Caco-2 (cell line): Measurements from ENCODE around the gene ST6GALNAC3. TPM values are rescaled to one million over a fixed set of nuclear protein-coding genes. Genes with fewer than 3 reads are reported as not detected.

ENCODE experiments used
- BruUV-seq: library from RNA; stranded (reverse); fragments of 400-500 nt; replicated peaks from 2 replicates; lab custom pipeline; 2021; lab: Mats Ljungman, UMichigan
- CTCF ChIA-PET: fragments of 300-600 bp; sonication (Branson Sonifier 250); formaldehyde crosslinking; loops from one replicate; lab custom pipeline; 2022; ENCODE audit warnings: antibody characterized with exemption; lab: Charles Lee
- POLR2A ChIA-PET: fragments of 300-600 bp; sonication (Branson Sonifier 250); formaldehyde crosslinking; loops from one replicate; lab custom pipeline; 2022; ENCODE audit warnings: antibody characterized with exemption; lab: Charles Lee
- DNase-seq, 2 experiments: peaks; one replicate each; pipeline versions ENCODE4 v3.0.0 to v3.0.0-alpha.2; 2020 to 2022
- H3K27me3 ChIP-seq: replicated peaks from 2 replicates; pipeline ENCODE4 v1.6.0; 2011; ENCODE audit warnings: low read length; ENCODE audit not compliant: control insufficient read depth, insufficient read depth
- H3K36me3 ChIP-seq: 2 replicates; pipeline ENCODE4 v1.5.1; 2011; ENCODE audit warnings: low read length; ENCODE audit not compliant: control insufficient read depth, insufficient read depth
- H3K4me1 ChIP-seq: fragments of 250-450 bp; sonication (Bioruptor Pico); 2 replicates; pipeline ENCODE4 v1.5.1; 2020; ENCODE audit warnings: mild to moderate bottlenecking
- H3K4me3 ChIP-seq: 2 replicates; pipeline ENCODE4 v1.5.1; 2011; ENCODE audit warnings: low read depth, mild to moderate bottlenecking, control low read depth, low read length
- H3K9me3 ChIP-seq: fragments of 250-450 bp; sonication (Bioruptor Pico); 2 replicates; pipeline ENCODE4 v1.5.1; 2020; ENCODE audit warnings: mild to moderate bottlenecking, moderate library complexity
- H3K27ac Mint-ChIP-seq: one replicate; pipeline ENCODE4 v1.8.0; 2022; ENCODE audit warnings: mixed read lengths; ENCODE audit not compliant: unreplicated experiment
- H3K27me3 Mint-ChIP-seq: one replicate; pipeline ENCODE4 v1.8.0; 2022; ENCODE audit warnings: mixed read lengths; ENCODE audit not compliant: insufficient read depth, unreplicated experiment
- H3K36me3 Mint-ChIP-seq: one replicate; pipeline ENCODE4 v1.8.0; 2022; ENCODE audit warnings: mild to moderate bottlenecking, mixed read lengths; ENCODE audit not compliant: insufficient read depth, unreplicated experiment
- H3K4me1 Mint-ChIP-seq: one replicate; pipeline ENCODE4 v1.8.0; 2022; ENCODE audit warnings: low read depth, mixed read lengths; ENCODE audit not compliant: unreplicated experiment
- H3K4me3 Mint-ChIP-seq: one replicate; pipeline ENCODE4 v1.8.0; 2022; ENCODE audit warnings: mild to moderate bottlenecking, moderate library complexity, mixed read lengths; ENCODE audit not compliant: unreplicated experiment
- H3K9me3 Mint-ChIP-seq: one replicate; pipeline ENCODE4 v1.8.0; 2022; ENCODE audit warnings: mixed read lengths; ENCODE audit not compliant: unreplicated experiment
- CTCF ChIP-seq, 2 experiments: fragments of 200-600 bp in 1 of 2; IDR thresholded peaks; 1 replicate in 1 of 2; 2 replicates in 1 of 2; pipeline versions ENCODE4 v1.5.1 to v1.8.0; 2011 to 2022; ENCODE audit warnings: antibody characterized with exemption in 1 of 2, control low read depth in 1 of 2, inconsistent platforms in 1 of 2, low read depth in 1 of 2, low read length in 1 of 2, mild to moderate bottlenecking in 1 of 2, moderate library complexity in 1 of 2; ENCODE audit not compliant: insufficient read depth in 1 of 2, severe bottlenecking in 1 of 2, unreplicated experiment in 1 of 2
- intact Hi-C: fragments of 100-400 bp; cut with micrococcal nuclease; formaldehyde crosslinking; loops from one replicate; pipeline ENCODE4 v1.10.0; 2022; ENCODE audit not compliant: unreplicated experiment
- total RNA-seq: library from RNA; stranded (reverse); gene quantifications from 2 replicates; pipeline ENCODE4 v1.2.3, GENCODE V29; 2022

ST6GALNAC3 gene
- total RNA-seq, 1 experiment from 2014 or later = 16.0 TPM

DNA sequence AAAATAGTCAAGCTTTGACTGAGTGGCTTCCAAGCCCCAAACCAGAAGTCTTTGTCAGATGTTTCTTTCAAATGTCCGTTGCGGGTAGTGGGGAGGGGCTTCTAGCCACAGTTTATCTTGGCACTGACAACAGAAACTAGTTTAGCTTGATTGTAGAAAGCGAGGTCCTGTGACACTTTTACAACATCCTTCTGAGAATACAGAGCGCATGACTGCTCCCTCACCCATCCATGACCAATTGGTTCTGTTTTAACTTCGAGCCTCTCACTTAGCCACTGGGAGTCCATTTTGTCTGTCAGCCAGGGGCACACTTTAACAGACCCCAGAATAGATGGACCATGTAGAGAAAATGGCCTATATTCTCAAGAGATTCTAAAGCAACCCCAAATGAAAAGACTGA is 593.5 kb downstream of the ST6GALNAC3 start:
- no TSS peak for BruUV-seq
- TF ChIP-seq CTCF (IDR thresholded peaks at IDR 0.05; ENCODE audit: insufficient read depth in 1 of 2, low read depth in 1 of 2, low read length in 1 of 2, severe bottlenecking in 1 of 2, unreplicated experiment in 1 of 2) = no peak
- Mint-ChIP-seq H3K4me1 (no peaks in the 10 kb centered on the region), H3K27me3 (no peaks in the 10 kb centered on the region), H3K4me3 (no peak overlapping the region), H3K9me3 (no peaks in the 10 kb centered on the region), H3K36me3 (no peaks in the 10 kb centered on the region), H3K27ac (no peak overlapping the region)
- no peak overlapping the region for H3K4me3 ChIP-seq
- no peak for DNase-seq
- POLR2A ChIA-PET = no interaction called here
- H3K27me3 ChIP-seq = no peaks in the 10 kb centered on the region
- no peaks in the 10 kb centered on the region for H3K9me3 ChIP-seq
- no peaks in the 10 kb centered on the region for H3K4me1 ChIP-seq
- no peaks in the 10 kb centered on the region for H3K36me3 ChIP-seq
- intact Hi-C loops = no loop called here
- CTCF ChIA-PET = no interaction called here

DNA sequence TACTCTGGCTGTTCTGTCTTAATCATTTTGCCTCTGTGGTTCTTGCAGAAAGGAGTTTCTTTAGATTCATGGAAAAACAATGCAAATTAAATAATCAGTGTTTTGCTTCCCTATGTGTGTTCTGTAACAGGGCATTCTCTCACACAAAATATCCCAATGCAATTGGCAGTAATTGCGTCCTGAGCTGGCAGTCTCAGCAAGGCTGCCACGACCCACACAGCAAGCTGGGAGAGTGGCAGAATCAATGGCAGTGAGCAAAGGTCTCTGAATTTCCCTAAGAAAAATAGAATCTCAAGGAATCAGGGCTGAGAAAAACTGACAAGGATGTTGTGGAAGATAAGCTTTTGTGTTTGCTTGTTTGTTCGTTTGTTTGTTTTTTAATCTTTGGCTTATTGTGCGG is 594.6 kb downstream of the ST6GALNAC3 start:
- no peaks in the 10 kb centered on the region for H3K27me3 ChIP-seq
- TF ChIP-seq CTCF (IDR thresholded peaks at IDR 0.05; ENCODE audit: insufficient read depth in 1 of 2, low read depth in 1 of 2, low read length in 1 of 2, severe bottlenecking in 1 of 2, unreplicated experiment in 1 of 2) = no peak
- H3K4me1 Mint-ChIP-seq = no peaks in the 10 kb centered on the region
- no TSS peak for BruUV-seq
- H3K36me3 ChIP-seq = no peaks in the 10 kb centered on the region
- H3K4me1 ChIP-seq = peaks cover under 1% of the 10 kb centered on the region; the same call in 1 of the 2 replicates
- H3K36me3 Mint-ChIP-seq = no peaks in the 10 kb centered on the region
- no peak overlapping the region for H3K4me3 Mint-ChIP-seq
- H3K4me3 ChIP-seq = no peak overlapping the region
- no peak for DNase-seq
- no peaks in the 10 kb centered on the region for H3K9me3 ChIP-seq
- POLR2A ChIA-PET = no interaction called here
- H3K27ac Mint-ChIP-seq = no peak overlapping the region
- intact Hi-C loops = no loop called here
- CTCF ChIA-PET = no interaction called here
- no peaks in the 10 kb centered on the region for H3K27me3 Mint-ChIP-seq
- H3K9me3 Mint-ChIP-seq = no peaks in the 10 kb centered on the region

DNA sequence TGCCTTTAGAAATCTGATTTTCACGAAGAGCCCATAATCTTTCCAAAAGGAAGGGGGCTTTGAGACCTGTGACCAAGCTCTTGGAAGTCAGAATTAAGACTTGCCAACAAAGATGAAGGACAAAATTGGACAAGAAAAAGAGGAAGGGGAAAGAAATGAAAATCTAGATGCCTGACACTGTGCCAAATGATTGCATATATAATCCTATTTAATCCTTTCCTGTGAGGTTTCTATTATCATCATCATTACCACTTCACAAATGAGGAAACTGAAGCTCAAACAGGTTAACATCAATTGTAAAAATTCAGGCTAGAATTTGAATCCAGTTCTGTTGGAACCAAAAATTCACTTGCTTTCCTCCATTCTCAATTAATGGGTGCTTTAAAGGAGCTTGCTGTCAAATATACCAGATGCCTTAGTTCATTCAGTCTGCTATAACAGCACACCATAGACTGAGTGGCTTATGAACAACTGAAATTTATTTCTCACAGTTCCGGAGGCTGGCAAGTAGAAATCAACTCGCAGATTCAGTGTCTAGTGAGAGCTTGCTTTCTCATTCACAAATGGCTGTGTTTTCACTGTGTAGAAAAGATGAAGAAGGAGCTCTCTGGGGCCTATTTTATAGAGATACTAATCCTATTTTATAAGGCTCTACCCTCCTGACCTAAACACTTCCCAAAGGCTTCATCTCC is 595.2 kb downstream of the ST6GALNAC3 start:
- ChIA-PET CTCF (no interaction called here), POLR2A (no interaction called here)
- Histone ChIP-seq H3K36me3 (no peaks in the 10 kb centered on the region), H3K27me3 (no peaks in the 10 kb centered on the region), H3K4me3 (no peak overlapping the region), H3K4me1 (peaks cover 4% of the 10 kb centered on the region; the same call in 1 of the 2 replicates), H3K9me3 (no peaks in the 10 kb centered on the region)
- no peak for DNase-seq
- H3K27ac Mint-ChIP-seq = no peak overlapping the region
- no peak for TF ChIP-seq CTCF (IDR thresholded peaks at IDR 0.05; ENCODE audit: insufficient read depth in 1 of 2, low read depth in 1 of 2, low read length in 1 of 2, severe bottlenecking in 1 of 2, unreplicated experiment in 1 of 2)
- intact Hi-C loops = no loop called here
- no peaks in the 10 kb centered on the region for H3K36me3 Mint-ChIP-seq
- no TSS peak for BruUV-seq
- no peaks in the 10 kb centered on the region for H3K4me1 Mint-ChIP-seq
- no peak overlapping the region for H3K4me3 Mint-ChIP-seq
- H3K27me3 Mint-ChIP-seq = no peaks in the 10 kb centered on the region
- no peaks in the 10 kb centered on the region for H3K9me3 Mint-ChIP-seq
